ENCODE data around the gene HSPBP1.

DNA sequence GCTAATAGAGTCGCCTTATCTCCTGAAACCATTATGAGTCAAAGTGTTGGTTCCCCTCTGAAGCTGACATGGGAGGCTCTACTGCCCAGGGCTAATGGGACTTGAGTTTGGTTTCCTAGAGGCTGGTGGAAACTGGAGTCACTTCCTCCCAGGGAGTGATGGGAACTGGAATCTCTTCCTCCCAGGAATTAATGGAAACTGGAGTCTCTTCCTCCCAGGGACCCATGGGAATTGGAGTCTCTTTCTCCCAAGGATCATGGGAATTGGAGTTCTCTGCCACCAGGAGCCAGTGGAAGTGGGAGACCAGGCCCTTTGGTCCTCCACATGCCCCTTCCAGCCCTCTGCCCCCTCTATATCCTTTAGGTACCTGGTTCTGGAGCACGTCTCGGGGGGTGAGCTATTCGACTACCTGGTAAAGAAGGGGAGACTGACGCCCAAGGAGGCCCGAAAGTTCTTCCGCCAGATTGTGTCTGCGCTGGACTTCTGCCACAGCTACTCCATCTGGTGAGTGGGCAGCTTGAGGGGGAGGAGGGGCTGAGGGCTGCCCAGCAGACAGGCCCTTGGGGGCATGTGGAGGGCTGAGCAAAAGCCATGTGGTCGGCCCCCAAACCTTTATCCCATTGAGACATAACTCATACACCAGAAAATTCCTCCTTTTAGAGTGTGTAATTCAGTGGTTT lies 9.3 kb upstream of the HSPBP1 start:
- TF ChIP-seq, protein P1, sequence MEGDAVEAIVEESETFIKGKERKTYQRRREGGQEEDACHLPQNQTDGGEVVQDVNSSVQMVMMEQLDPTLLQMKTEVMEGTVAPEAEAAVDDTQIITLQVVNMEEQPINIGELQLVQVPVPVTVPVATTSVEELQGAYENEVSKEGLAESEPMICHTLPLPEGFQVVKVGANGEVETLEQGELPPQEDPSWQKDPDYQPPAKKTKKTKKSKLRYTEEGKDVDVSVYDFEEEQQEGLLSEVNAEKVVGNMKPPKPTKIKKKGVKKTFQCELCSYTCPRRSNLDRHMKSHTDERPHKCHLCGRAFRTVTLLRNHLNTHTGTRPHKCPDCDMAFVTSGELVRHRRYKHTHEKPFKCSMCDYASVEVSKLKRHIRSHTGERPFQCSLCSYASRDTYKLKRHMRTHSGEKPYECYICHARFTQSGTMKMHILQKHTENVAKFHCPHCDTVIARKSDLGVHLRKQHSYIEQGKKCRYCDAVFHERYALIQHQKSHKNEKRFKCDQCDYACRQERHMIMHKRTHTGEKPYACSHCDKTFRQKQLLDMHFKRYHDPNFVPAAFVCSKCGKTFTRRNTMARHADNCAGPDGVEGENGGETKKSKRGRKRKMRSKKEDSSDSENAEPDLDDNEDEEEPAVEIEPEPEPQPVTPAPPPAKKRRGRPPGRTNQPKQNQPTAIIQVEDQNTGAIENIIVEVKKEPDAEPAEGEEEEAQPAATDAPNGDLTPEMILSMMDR (IDR thresholded peaks at IDR 0.05): no peak
- TF ChIP-seq POLR2A (IDR thresholded peaks at IDR 0.05): no peak
